Subcutaneous abdominal adipose tissue (tissue), 5 donors: ENCODE results near the gene FAM117B.

ENCODE experiments used
- H3K27ac ChIP-seq: one replicate; pipeline ENCODE4 v1.7.0; 2013; ENCODE audit warnings: low read depth, mild to moderate bottlenecking, inconsistent platforms, low read length, moderate library complexity
- H3K27me3 ChIP-seq, 5 donors: one replicate each; pipeline ENCODE4 v1.7.0; 2013; ENCODE audit warnings: low read length in 5 of 5, inconsistent platforms in 1 of 5; ENCODE audit not compliant: control insufficient read depth in 5 of 5, insufficient read depth in 4 of 5
- H3K36me3 ChIP-seq, 5 donors: one replicate each; pipeline ENCODE4 v1.7.0; 2013; ENCODE audit warnings: low read length in 5 of 5; ENCODE audit not compliant: control insufficient read depth in 5 of 5, insufficient read depth in 5 of 5
- H3K4me1 ChIP-seq, 5 donors: one replicate each; pipeline ENCODE4 v1.7.0; 2013; ENCODE audit warnings: low read length in 5 of 5, mild to moderate bottlenecking in 3 of 5, moderate library complexity in 1 of 5; ENCODE audit not compliant: control insufficient read depth in 5 of 5, insufficient read depth in 5 of 5
- H3K4me3 ChIP-seq, 5 donors: one replicate each; pipeline ENCODE4 v1.7.0; 2013; ENCODE audit warnings: low read length in 5 of 5, low read depth in 1 of 5
- H3K9ac ChIP-seq, 5 donors: one replicate each; pipeline ENCODE4 v1.7.0; 2013; ENCODE audit warnings: low read length in 5 of 5, mild to moderate bottlenecking in 4 of 5, moderate library complexity in 3 of 5
- H3K9me3 ChIP-seq, 5 donors: one replicate each; pipeline ENCODE4 v1.7.0; 2013; ENCODE audit warnings: low read length in 5 of 5; ENCODE audit not compliant: control insufficient read depth in 5 of 5
- donor health status: healthy.
- donor health status: healthy.
- donor health status: healthy.
- donor health status: healthy.
- donor health status: healthy.

The FAM117B gene

DNA sequence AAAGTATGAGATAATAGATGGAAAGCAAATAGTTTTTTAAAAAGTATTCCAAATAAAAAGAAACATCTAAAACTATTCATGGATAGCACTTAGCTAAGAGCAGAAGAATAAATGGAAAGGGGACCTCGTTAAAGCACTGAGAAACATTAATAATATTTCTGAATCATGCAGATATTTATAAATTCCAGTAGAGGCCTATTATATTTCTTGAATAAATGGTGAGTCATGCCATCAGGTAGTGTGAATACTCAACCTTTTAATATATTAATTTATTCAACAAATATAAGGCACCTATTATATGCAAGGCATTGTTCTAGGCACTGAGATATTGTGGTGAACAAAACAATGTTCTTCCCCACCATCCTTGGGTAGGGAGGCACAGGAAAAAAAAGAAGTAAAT is 183.0 kb downstream of the FAM117B start:
- Histone ChIP-seq H3K4me1 (peaks cover 0 to 13% (median 0%) of the 10 kb centered on the region in 5 donors), H3K27me3 (no peaks in the 10 kb centered on the region), H3K27ac (no peak overlapping the region), H3K36me3 (no peaks in the 10 kb centered on the region), H3K9ac (no peak overlapping the region), H3K4me3 (no peak overlapping the region), H3K9me3 (peaks cover 0 to 3% (median 0%) of the 10 kb centered on the region in 5 donors)

DNA sequence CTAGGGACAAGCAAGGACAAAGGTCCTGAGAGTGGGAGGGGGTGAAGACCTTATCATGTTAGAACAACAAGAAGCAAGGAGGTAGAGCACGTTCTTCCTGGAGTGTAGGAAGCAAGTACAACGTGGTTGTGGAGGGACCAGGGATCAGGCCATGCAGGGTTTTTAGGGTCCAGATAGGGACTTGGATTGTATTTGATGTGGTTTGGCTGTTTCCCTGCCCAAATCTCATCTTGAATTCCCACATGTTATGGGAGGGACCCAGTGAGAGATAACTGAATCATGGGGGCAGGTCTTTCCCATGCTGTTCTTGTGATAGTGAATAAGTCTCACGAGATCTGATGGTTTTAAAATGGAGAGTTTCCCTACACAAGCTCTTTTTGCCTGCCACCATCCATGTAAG is 183.6 kb downstream of the FAM117B start:
- H3K9me3 ChIP-seq, result peaks cover 0 to 3% (median 0%) of the 10 kb centered on the region in 5 donors
- H3K27me3 ChIP-seq, result no peaks in the 10 kb centered on the region
- H3K27ac ChIP-seq, result no peak overlapping the region
- H3K36me3 ChIP-seq, result no peaks in the 10 kb centered on the region
- peaks cover 0 to 13% (median 0%) of the 10 kb centered on the region in 5 donors for H3K4me1 ChIP-seq
- H3K9ac ChIP-seq, result no peak overlapping the region
- H3K4me3 ChIP-seq, result no peak overlapping the region
